ENCODE data around the gene TPM1. TPM values are rescaled to one million over a fixed set of nuclear protein-coding genes. Genes with fewer than 3 reads are reported as not detected.

The TPM1 gene
- total RNA-seq, 1 experiment from 2014 or later: 22.5 TPM

DNA sequence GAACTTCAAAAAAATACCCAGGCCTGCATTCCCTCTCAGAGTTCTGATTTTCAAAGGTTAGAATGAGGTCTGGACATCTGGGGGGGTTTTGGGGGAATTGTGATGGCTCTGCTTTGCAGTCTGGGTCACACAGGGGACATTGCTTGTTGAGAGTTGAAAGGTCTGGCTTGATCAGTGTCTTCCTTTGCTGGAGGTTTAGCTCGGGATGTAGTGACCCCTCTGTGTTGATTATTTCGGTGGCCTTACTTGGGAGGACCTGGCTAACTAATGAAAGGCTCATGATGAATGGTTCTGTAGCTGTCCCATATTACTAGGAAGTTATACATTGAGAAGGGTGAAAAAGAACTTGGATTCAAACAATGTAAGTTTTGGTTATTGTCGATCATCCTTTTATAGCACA is 23.7 kb downstream of the TPM1 start:
- intact Hi-C loops (cut with micrococcal nuclease): no loop called here
- no TSS peak for BruUV-seq (replicated peaks)
- ATAC-seq: no peak

DNA sequence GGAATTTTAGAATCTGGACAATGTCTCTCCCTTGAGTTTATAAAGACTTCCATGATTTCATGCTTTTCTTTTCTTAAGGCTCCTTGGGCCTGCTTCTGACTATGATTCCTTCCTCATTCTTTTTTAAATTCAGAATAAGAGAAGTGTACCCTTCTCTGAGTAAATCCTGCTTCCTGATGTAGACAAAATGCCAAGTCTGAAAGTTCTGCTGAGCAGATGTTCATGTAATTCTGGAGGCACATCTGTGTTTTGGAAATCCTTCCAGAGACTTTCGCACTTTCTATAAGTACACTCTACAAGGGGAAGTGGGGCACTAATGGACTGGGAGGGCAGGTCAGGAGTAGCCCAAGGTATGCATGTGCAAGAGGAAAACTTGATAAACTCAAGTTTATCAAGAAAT is 24.8 kb downstream of the TPM1 start:
- DNase-seq (ENCODE audit: low read depth, low spot score) (no peak), ATAC-seq (no peak)
- no peaks in the 10 kb centered on the region for H3K79me2 ChIP-seq (ENCODE audit: insufficient read depth, low read length)
- ChIA-PET RAD21 (ENCODE audit: low non-redundant PET in 1 of 2, low total read pairs in 2 of 2, uncharacterized antibody in 2 of 2, unreplicated experiment in 2 of 2) (no interaction called here), POLR2A (no interaction called here), CTCF (interaction anchor here (1.5 kb wide), 1 partner anchor 19 kb away, joined by 5 read pairs; no protein-coding TSS in a partner anchor)
- no peaks in the 10 kb centered on the region for H3K9me3 ChIP-seq (ENCODE audit: control insufficient read depth in 1 of 2, insufficient read depth in 1 of 2, low read depth in 1 of 2, low read length in 2 of 2)
- no peak overlapping the region for H3K4me3 ChIP-seq (replicated peaks in 1 of 2; ENCODE audit: low read depth in 1 of 2, low read length in 2 of 2)
- H3K9me2 ChIP-seq (ENCODE audit: insufficient read depth): no peaks in the 10 kb centered on the region
- peaks cover 0 to 2% of the 10 kb centered on the region in 2 experiments; a peak in 1 of 4 replicates for H3K36me3 ChIP-seq (ENCODE audit: control insufficient read depth in 1 of 2, insufficient read depth in 2 of 2, low read length in 2 of 2)
- H4K20me1 ChIP-seq (ENCODE audit: insufficient read depth): no peaks in the 10 kb centered on the region
- H3K4me1 ChIP-seq (ENCODE audit: control insufficient read depth in 1 of 2, insufficient read depth in 2 of 2, low read length in 2 of 2): no peaks in the 10 kb centered on the region
- no peak overlapping the region for H3K9ac ChIP-seq (ENCODE audit: low read length)
- no peak for TF ChIP-seq SIN3A (IDR thresholded peaks at IDR 0.05; ENCODE audit: low read depth)
- no peak for TF ChIP-seq CBX3 (IDR thresholded peaks at IDR 0.05; ENCODE audit: low read depth)
- TF ChIP-seq, protein P1, sequence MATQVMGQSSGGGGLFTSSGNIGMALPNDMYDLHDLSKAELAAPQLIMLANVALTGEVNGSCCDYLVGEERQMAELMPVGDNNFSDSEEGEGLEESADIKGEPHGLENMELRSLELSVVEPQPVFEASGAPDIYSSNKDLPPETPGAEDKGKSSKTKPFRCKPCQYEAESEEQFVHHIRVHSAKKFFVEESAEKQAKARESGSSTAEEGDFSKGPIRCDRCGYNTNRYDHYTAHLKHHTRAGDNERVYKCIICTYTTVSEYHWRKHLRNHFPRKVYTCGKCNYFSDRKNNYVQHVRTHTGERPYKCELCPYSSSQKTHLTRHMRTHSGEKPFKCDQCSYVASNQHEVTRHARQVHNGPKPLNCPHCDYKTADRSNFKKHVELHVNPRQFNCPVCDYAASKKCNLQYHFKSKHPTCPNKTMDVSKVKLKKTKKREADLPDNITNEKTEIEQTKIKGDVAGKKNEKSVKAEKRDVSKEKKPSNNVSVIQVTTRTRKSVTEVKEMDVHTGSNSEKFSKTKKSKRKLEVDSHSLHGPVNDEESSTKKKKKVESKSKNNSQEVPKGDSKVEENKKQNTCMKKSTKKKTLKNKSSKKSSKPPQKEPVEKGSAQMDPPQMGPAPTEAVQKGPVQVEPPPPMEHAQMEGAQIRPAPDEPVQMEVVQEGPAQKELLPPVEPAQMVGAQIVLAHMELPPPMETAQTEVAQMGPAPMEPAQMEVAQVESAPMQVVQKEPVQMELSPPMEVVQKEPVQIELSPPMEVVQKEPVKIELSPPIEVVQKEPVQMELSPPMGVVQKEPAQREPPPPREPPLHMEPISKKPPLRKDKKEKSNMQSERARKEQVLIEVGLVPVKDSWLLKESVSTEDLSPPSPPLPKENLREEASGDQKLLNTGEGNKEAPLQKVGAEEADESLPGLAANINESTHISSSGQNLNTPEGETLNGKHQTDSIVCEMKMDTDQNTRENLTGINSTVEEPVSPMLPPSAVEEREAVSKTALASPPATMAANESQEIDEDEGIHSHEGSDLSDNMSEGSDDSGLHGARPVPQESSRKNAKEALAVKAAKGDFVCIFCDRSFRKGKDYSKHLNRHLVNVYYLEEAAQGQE (IDR thresholded peaks at IDR 0.05; ENCODE audit: low read depth): no peak
- no peak for TF ChIP-seq ZNF274 (IDR thresholded peaks at IDR 0.05; ENCODE audit: low read depth, low read length)
- no peak for TF ChIP-seq EGR1 (IDR thresholded peaks at IDR 0.05; ENCODE audit: low read depth)
- TF ChIP-seq POLR2AphosphoS5 (IDR thresholded peaks at IDR 0.05; ENCODE audit: low read depth, low read length): no peak
- TF ChIP-seq, protein P2, sequence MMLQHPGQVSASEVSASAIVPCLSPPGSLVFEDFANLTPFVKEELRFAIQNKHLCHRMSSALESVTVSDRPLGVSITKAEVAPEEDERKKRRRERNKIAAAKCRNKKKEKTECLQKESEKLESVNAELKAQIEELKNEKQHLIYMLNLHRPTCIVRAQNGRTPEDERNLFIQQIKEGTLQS (IDR thresholded peaks at IDR 0.05): no peak
- TF ChIP-seq EZH2phosphoT487 (IDR thresholded peaks at IDR 0.05; ENCODE audit: borderline replicate concordance): no peak
- no peak for TF ChIP-seq POLR2A (IDR thresholded peaks at IDR 0.05; ENCODE audit: borderline replicate concordance, extremely low read depth, insufficient read depth, insufficient read length)
- intact Hi-C loops (cut with micrococcal nuclease): no loop called here
- H3K4me2 ChIP-seq (ENCODE audit: low read length): no peak overlapping the region
- no peak overlapping the region for H2AFZ ChIP-seq (ENCODE audit: low read depth, low read length, poor library complexity, severe bottlenecking)
- H3K27me3 ChIP-seq (ENCODE audit: insufficient read depth, low read length): no peaks in the 10 kb centered on the region
- no peak overlapping the region for H3K27ac ChIP-seq (ENCODE audit: low read depth, low read length)
- BruUV-seq (replicated peaks): no TSS peak

More for the DNA sequence above, 23.7 kb downstream of the TPM1 start:
- TF ChIP-seq CEBPB (IDR thresholded peaks at IDR 0.05; ENCODE audit: low read depth) (no peak), JUND (IDR thresholded peaks at IDR 0.05) (no peak), POLR2AphosphoS5 (IDR thresholded peaks at IDR 0.05; ENCODE audit: low read depth, low read length) (no peak), EZH2phosphoT487 (IDR thresholded peaks at IDR 0.05; ENCODE audit: borderline replicate concordance) (no peak), SIN3A (IDR thresholded peaks at IDR 0.05; ENCODE audit: low read depth) (no peak), FOSL1 (IDR thresholded peaks at IDR 0.05; ENCODE audit: low read depth) (no peak)
- TF ChIP-seq, protein P3, sequence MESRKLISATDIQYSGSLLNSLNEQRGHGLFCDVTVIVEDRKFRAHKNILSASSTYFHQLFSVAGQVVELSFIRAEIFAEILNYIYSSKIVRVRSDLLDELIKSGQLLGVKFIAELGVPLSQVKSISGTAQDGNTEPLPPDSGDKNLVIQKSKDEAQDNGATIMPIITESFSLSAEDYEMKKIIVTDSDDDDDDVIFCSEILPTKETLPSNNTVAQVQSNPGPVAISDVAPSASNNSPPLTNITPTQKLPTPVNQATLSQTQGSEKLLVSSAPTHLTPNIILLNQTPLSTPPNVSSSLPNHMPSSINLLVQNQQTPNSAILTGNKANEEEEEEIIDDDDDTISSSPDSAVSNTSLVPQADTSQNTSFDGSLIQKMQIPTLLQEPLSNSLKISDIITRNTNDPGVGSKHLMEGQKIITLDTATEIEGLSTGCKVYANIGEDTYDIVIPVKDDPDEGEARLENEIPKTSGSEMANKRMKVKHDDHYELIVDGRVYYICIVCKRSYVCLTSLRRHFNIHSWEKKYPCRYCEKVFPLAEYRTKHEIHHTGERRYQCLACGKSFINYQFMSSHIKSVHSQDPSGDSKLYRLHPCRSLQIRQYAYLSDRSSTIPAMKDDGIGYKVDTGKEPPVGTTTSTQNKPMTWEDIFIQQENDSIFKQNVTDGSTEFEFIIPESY (IDR thresholded peaks at IDR 0.05; ENCODE audit: extremely low read depth, insufficient replicate concordance, low read length): no peak
- Histone ChIP-seq H3K27me3 (ENCODE audit: insufficient read depth, low read length) (no peaks in the 10 kb centered on the region), H3K4me3 (replicated peaks in 1 of 2; ENCODE audit: low read depth in 1 of 2, low read length in 2 of 2) (no peak overlapping the region), H3K9ac (ENCODE audit: low read length) (no peak overlapping the region), H3K9me2 (ENCODE audit: insufficient read depth) (no peaks in the 10 kb centered on the region), H4K20me1 (ENCODE audit: insufficient read depth) (no peaks in the 10 kb centered on the region), H2AFZ (ENCODE audit: low read depth, low read length, poor library complexity, severe bottlenecking) (no peak overlapping the region), H3K79me2 (ENCODE audit: insufficient read depth, low read length) (no peaks in the 10 kb centered on the region), H3K4me2 (ENCODE audit: low read length) (no peak overlapping the region), H3K36me3 (ENCODE audit: control insufficient read depth in 1 of 2, insufficient read depth in 2 of 2, low read length in 2 of 2) (peaks cover 0 to 2% of the 10 kb centered on the region in 2 experiments; a peak in 1 of 4 replicates), H3K4me1 (ENCODE audit: control insufficient read depth in 1 of 2, insufficient read depth in 2 of 2, low read length in 2 of 2) (no peaks in the 10 kb centered on the region), H3K9me3 (ENCODE audit: control insufficient read depth in 1 of 2, insufficient read depth in 1 of 2, low read depth in 1 of 2, low read length in 2 of 2) (no peaks in the 10 kb centered on the region), H3K27ac (ENCODE audit: low read depth, low read length) (no peak overlapping the region)
- POLR2A ChIA-PET: no interaction called here
- RAD21 ChIA-PET (ENCODE audit: low non-redundant PET in 1 of 2, low total read pairs in 2 of 2, uncharacterized antibody in 2 of 2, unreplicated experiment in 2 of 2): no interaction called here
- CTCF ChIA-PET: interaction anchor here (4.0 kb wide), 1 partner anchor 18 kb away, joined by 19 read pairs; no protein-coding TSS in a partner anchor
- no peak for DNase-seq (ENCODE audit: low read depth, low spot score)

Measured in HCT116 (cell line).